IMR-90 (cell line): Measurements from ENCODE around the gene OR10H2. TPM values are rescaled to one million over a fixed set of nuclear protein-coding genes. Genes with fewer than 3 reads are reported as not detected.

ENCODE experiments used
- ATAC-seq: fragments of 200-7000 bp; cut with Tn5 transposase; 2 replicates; pipeline ENCODE4 v1.9.1; 2020; ENCODE audit warnings: low read depth, mild to moderate bottlenecking, moderate library complexity
- BruUV-seq: library from RNA; stranded (reverse); fragments of 400-500 nt; replicated peaks from 2 replicates; lab custom pipeline; 2021; lab: Mats Ljungman, UMichigan
- CTCF ChIA-PET: fragments of 300-600 bp; formaldehyde crosslinking; extraction: SDS; loops from one replicate; lab custom pipeline; 2021; ENCODE audit warnings: antibody characterized with exemption; lab: Yijun Ruan, JAX
- POLR2A ChIA-PET: fragments of 300-600 bp; sonication (Branson Sonifier 250); formaldehyde crosslinking; loops from one replicate; lab custom pipeline; 2022; ENCODE audit warnings: antibody characterized with exemption; ENCODE audit not compliant: unreplicated experiment; lab: Charles Lee
- DNase-seq: peaks from one replicate; pipeline ENCODE4 v3.0.0; 2013
- H2AFZ ChIP-seq: replicated peaks from 2 replicates; pipeline ENCODE3; 2013; ENCODE audit warnings: low read length, mild to moderate bottlenecking; ENCODE audit not compliant: poor library complexity
- H2AK5ac ChIP-seq: 2 replicates; pipeline ENCODE4 v1.6.1; 2013; ENCODE audit warnings: low read depth, low read length, inconsistent platforms
- H2AK9ac ChIP-seq: replicated peaks from 2 replicates; pipeline ENCODE3; 2013; ENCODE audit warnings: mild to moderate bottlenecking, low read depth, low read length, moderate library complexity; ENCODE audit not compliant: poor library complexity
- H2BK120ac ChIP-seq: 2 replicates; pipeline ENCODE4 v1.6.1; 2013; ENCODE audit warnings: low read depth, low read length, inconsistent platforms
- H2BK15ac ChIP-seq: 3 replicates; pipeline ENCODE4 v1.6.1; 2013; ENCODE audit warnings: low read depth, low read length, inconsistent platforms
- H2BK20ac ChIP-seq: 2 replicates; pipeline ENCODE4 v1.6.1; 2013; ENCODE audit warnings: low read depth, mild to moderate bottlenecking, inconsistent platforms, low read length, moderate library complexity
- H2BK5ac ChIP-seq: 2 replicates; pipeline ENCODE4 v1.6.1; 2013; ENCODE audit warnings: mild to moderate bottlenecking, low read depth, low read length, inconsistent platforms; ENCODE audit not compliant: poor library complexity, severe bottlenecking
- H3K14ac ChIP-seq: replicated peaks from 2 replicates; pipeline ENCODE4 v1.6.1; 2013; ENCODE audit warnings: low read depth, low read length, inconsistent platforms
- H3K18ac ChIP-seq: 2 replicates; pipeline ENCODE4 v1.6.1; 2013; ENCODE audit warnings: low read depth, low read length, control low read depth
- H3K23ac ChIP-seq: 2 replicates; pipeline ENCODE4 v1.6.1; 2013; ENCODE audit warnings: low read depth, low read length, inconsistent platforms
- H3K27ac ChIP-seq: 2 replicates; pipeline ENCODE4 v1.5.1; 2013; ENCODE audit warnings: mild to moderate bottlenecking, control low read depth, low read length; ENCODE audit not compliant: insufficient read depth
- H3K27me3 ChIP-seq: 2 replicates; pipeline ENCODE4 v1.6.1; 2013; ENCODE audit warnings: low read length; ENCODE audit not compliant: control insufficient read depth, insufficient read depth
- H3K36me3 ChIP-seq: 2 replicates; pipeline ENCODE4 v1.6.1; 2013; ENCODE audit warnings: low read length, mixed read lengths; ENCODE audit not compliant: control insufficient read depth, insufficient read depth
- H3K4ac ChIP-seq: 2 replicates; pipeline ENCODE4 v1.6.1; 2013; ENCODE audit warnings: low read depth, low read length, inconsistent platforms
- H3K4me1 ChIP-seq: 2 replicates; pipeline ENCODE4 v1.6.1; 2013; ENCODE audit warnings: low read length, mixed read lengths; ENCODE audit not compliant: control insufficient read depth, insufficient read depth
- H3K4me2 ChIP-seq: 2 replicates; pipeline ENCODE4 v1.6.1; 2013; ENCODE audit warnings: low read depth, mild to moderate bottlenecking, control low read depth, low read length, moderate library complexity
- H3K4me3 ChIP-seq: 2 replicates; pipeline ENCODE4 v1.5.1; 2013; ENCODE audit warnings: low read depth, mild to moderate bottlenecking, control low read depth, low read length, moderate library complexity; ENCODE audit not compliant: insufficient read depth
- H3K56ac ChIP-seq: 2 replicates; pipeline ENCODE4 v1.6.1; 2013; ENCODE audit warnings: low read length, inconsistent platforms; ENCODE audit not compliant: insufficient read depth; ENCODE audit errors: extremely low read depth
- H3K79me1 ChIP-seq, 2 experiments: 2 replicates each; pipeline ENCODE4 v1.6.1; 2013; ENCODE audit warnings: low read length in 2 of 2, inconsistent platforms in 1 of 2, low read depth in 1 of 2
- H3K9ac ChIP-seq: 2 replicates; pipeline ENCODE4 v1.6.1; 2013; ENCODE audit warnings: low read depth, low read length, control low read depth
- H3K9me1 ChIP-seq: 2 replicates; pipeline ENCODE4 v1.6.1; 2013; ENCODE audit warnings: low read length, inconsistent platforms; ENCODE audit not compliant: insufficient read depth
- H3K9me3 ChIP-seq: 2 replicates; pipeline ENCODE4 v1.6.1; 2013; ENCODE audit warnings: low read length; ENCODE audit not compliant: control insufficient read depth, insufficient read depth
- H4K20me1 ChIP-seq: 2 replicates; pipeline ENCODE4 v1.6.1; 2013; ENCODE audit warnings: low read length, inconsistent platforms; ENCODE audit not compliant: insufficient read depth
- H4K5ac ChIP-seq: 2 replicates; pipeline ENCODE4 v1.6.1; 2013; ENCODE audit warnings: mild to moderate bottlenecking, low read depth, low read length, control low read depth
- H4K8ac ChIP-seq, 2 experiments: 2 replicates each; pipeline ENCODE4 v1.6.1; 2013; ENCODE audit warnings: low read depth in 2 of 2, low read length in 2 of 2, control low read depth in 1 of 2, inconsistent platforms in 1 of 2
- H4K91ac ChIP-seq: 2 replicates; pipeline ENCODE4 v1.6.1; 2013; ENCODE audit warnings: low read depth, low read length, inconsistent platforms; ENCODE audit not compliant: insufficient read depth
- CEBPB ChIP-seq: IDR thresholded peaks from 2 replicates; pipeline ENCODE4 v1.6.1; 2012; ENCODE audit warnings: low read depth, low read length, improper control_type of control experiment
- WGBS, 2 experiments: methylation state at CpG; one replicate each; pipeline versions ENCODE4 v1.1.5 to v1.1.7; 2013; ENCODE audit warnings: missing lambda C conversion rate in 2 of 2; ENCODE audit not compliant: insufficient read length in 1 of 2; ENCODE audit errors: extremely low coverage in 2 of 2; 5-methylcytosine and 5-hydroxymethylcytosine counted together
- dilution Hi-C: fragments of 300-500 bp; cut with HindIII; formaldehyde crosslinking; loops from one replicate; pipeline ENCODE4 v1.14.3; 2018; ENCODE audit warnings: low sequenced_read_pairs; ENCODE audit not compliant: unreplicated experiment
- in situ Hi-C: fragments of 300-500 bp; cut with MboI; formaldehyde crosslinking; loops from 3 replicates; pipeline ENCODE4 v1.14.3; 2019; ENCODE audit warnings: low sequenced_read_pairs, inconsistent platforms, mixed read lengths
- intact Hi-C: fragments of 100-400 bp; cut with micrococcal nuclease; formaldehyde crosslinking; loops from 2 replicates; pipeline ENCODE4 v1.10.0; 2022
- polyA plus RNA-seq, 3 experiments: library from polyadenylated mRNA; depleted of rRNA; stranded (reverse); fragments of >200 nt; gene quantifications; 2 replicates each; pipeline ENCODE4 v1.2.3, GENCODE V29; 2012; ENCODE audit warnings: low replicate concordance in 1 of 3
- total RNA-seq: library from RNA; depleted of rRNA; stranded (reverse); fragments of >200 nt; gene quantifications from 2 replicates; pipeline ENCODE4 v1.2.3, GENCODE V29; 2012

Gene OR10H2
- total and polyA plus RNA-seq, 2 of the 4 experiments (the other 2 are of a cell fraction), result not detected

GRCh38 chr19:15759962-15760565 is 32.2 kb downstream of the OR10H2 start:
- in situ Hi-C loops, result no loop called here
- CTCF ChIA-PET, result no interaction called here
- no peaks in the 10 kb centered on the region for H4K20me1 ChIP-seq
- no peaks in the 10 kb centered on the region for H3K9me1 ChIP-seq
- dilution Hi-C loops, result no loop called here
- no peak overlapping the region for H3K14ac ChIP-seq
- no peak overlapping the region for H2BK15ac ChIP-seq
- no peak overlapping the region for H2AK5ac ChIP-seq
- no peak overlapping the region for H3K18ac ChIP-seq
- H3K9ac ChIP-seq, result no peak overlapping the region
- no peaks in the 10 kb centered on the region for H3K27me3 ChIP-seq
- 4% methylated on average over 5 of the region's 28 CpGs; no CpG with 5 or more reads in 1 of the 2 experiments for WGBS, 2 experiments
- H4K91ac ChIP-seq, result no peak overlapping the region
- H3K4me2 ChIP-seq, result no peak overlapping the region
- no peak for TF ChIP-seq CEBPB
- H4K5ac ChIP-seq, result no peak overlapping the region
- no TSS peak for BruUV-seq
- H3K79me1 ChIP-seq, result no peaks in the 10 kb centered on the region
- no peaks in the 10 kb centered on the region for H3K4me1 ChIP-seq
- H2AFZ ChIP-seq, result no peak overlapping the region
- H2BK5ac ChIP-seq, result no peak overlapping the region
- POLR2A ChIA-PET, result no interaction called here
- H2BK20ac ChIP-seq, result no peak overlapping the region
- no peak overlapping the region for H2AK9ac ChIP-seq
- no peaks in the 10 kb centered on the region for H3K36me3 ChIP-seq
- H2BK120ac ChIP-seq, result no peak overlapping the region
- H3K9me3 ChIP-seq, result peaks cover 16% of the 10 kb centered on the region
- no peak overlapping the region for H3K27ac ChIP-seq
- no peak overlapping the region for H3K23ac ChIP-seq
- intact Hi-C loops, result no loop called here
- DNase-seq, result no peak
- no peak overlapping the region for H3K4ac ChIP-seq
- no peak overlapping the region for H3K56ac ChIP-seq
- H3K4me3 ChIP-seq, result no peak overlapping the region
- H4K8ac ChIP-seq, result no peak overlapping the region
- no peak for ATAC-seq
